WTC11 (cell line): Measurements from ENCODE around the gene CREBRF. TPM values are rescaled to one million over a fixed set of nuclear protein-coding genes. Genes with fewer than 3 reads are reported as not detected.

ENCODE experiments used
- ATAC-seq: fragments of 200-7000 bp; cut with Tn5 transposase; 2 replicates; pipeline ENCODE4 v1.10.0; 2021; ENCODE audit warnings: mild to moderate bottlenecking, moderate library complexity
- CTCF ChIA-PET: fragments of 300-600 bp; sonication (Branson Sonifier 250); formaldehyde crosslinking; loops from one replicate; lab custom pipeline; 2021; ENCODE audit warnings: antibody characterized with exemption; lab: Charles Lee
- POLR2A ChIA-PET: fragments of 350-600 bp; sonication (Branson Sonifier 250); formaldehyde crosslinking; loops from one replicate; lab custom pipeline; 2021; ENCODE audit warnings: antibody characterized with exemption; lab: Charles Lee
- DNase-seq: peaks from one replicate; pipeline ENCODE4 v3.0.0; 2021; ENCODE audit warnings: low spot score
- H3K27ac Mint-ChIP-seq: 2 replicates; pipeline ENCODE4 v1.8.0; 2021; ENCODE audit warnings: mixed read lengths
- H3K27me3 Mint-ChIP-seq: 2 replicates; pipeline ENCODE4 v1.8.0; 2021; ENCODE audit warnings: low read depth, mild to moderate bottlenecking, moderate library complexity, mixed read lengths
- H3K36me3 Mint-ChIP-seq: 2 replicates; pipeline ENCODE4 v1.8.0; 2021; ENCODE audit warnings: mixed read lengths
- H3K4me1 Mint-ChIP-seq: 2 replicates; pipeline ENCODE4 v1.8.0; 2022; ENCODE audit warnings: mixed read lengths
- H3K4me3 Mint-ChIP-seq: 2 replicates; pipeline ENCODE4 v1.8.0; 2021; ENCODE audit warnings: mild to moderate bottlenecking, moderate library complexity, mixed read lengths
- H3K9me3 Mint-ChIP-seq: 2 replicates; pipeline ENCODE4 v1.8.0; 2021; ENCODE audit warnings: mixed read lengths
- CBFB ChIP-seq: sonication (generic); formaldehyde crosslinking; IDR thresholded peaks from 2 replicates; pipeline ENCODE4 v1.8.1; 2022; ENCODE audit warnings: mild to moderate bottlenecking, low read depth, missing genetic modification reagents
- CREB1 ChIP-seq: sonication (generic); formaldehyde crosslinking; IDR thresholded peaks from 2 replicates; pipeline ENCODE4 v1.8.0; 2023; ENCODE audit warnings: mild to moderate bottlenecking, missing genetic modification reagents
- CTCF ChIP-seq: fragments of 200-600 bp; IDR thresholded peaks from 2 replicates; pipeline ENCODE4 v1.8.0; 2022; ENCODE audit warnings: antibody characterized with exemption
- FOXP1 ChIP-seq: sonication (generic); formaldehyde crosslinking; IDR thresholded peaks from 2 replicates; pipeline ENCODE4 v1.8.0; 2022; ENCODE audit warnings: missing genetic modification reagents, mild to moderate bottlenecking, moderate library complexity, borderline replicate concordance
- GRHL2 ChIP-seq: fragments of 250-450 bp; sonication (Bioruptor Pico); IDR thresholded peaks from 2 replicates; pipeline ENCODE4 v1.8.0; 2022; ENCODE audit warnings: mild to moderate bottlenecking, moderate library complexity; ENCODE audit not compliant: insufficient replicate concordance, severe bottlenecking
- GTF2I ChIP-seq: fragments of 250-450 bp; sonication (Bioruptor Pico); conservative IDR thresholded peaks from 2 replicates; pipeline ENCODE4 v1.4.0; 2021; ENCODE audit warnings: mild to moderate bottlenecking
- KAT7 ChIP-seq: sonication (generic); formaldehyde crosslinking; IDR thresholded peaks from 2 replicates; pipeline ENCODE4 v1.8.1; 2023; ENCODE audit warnings: missing genetic modification reagents, mild to moderate bottlenecking, borderline replicate concordance
- MYBL2 ChIP-seq: sonication (generic); formaldehyde crosslinking; IDR thresholded peaks from 2 replicates; pipeline ENCODE4 v1.8.1; 2023; ENCODE audit warnings: mild to moderate bottlenecking, moderate library complexity, missing genetic modification reagents
- NFATC4 ChIP-seq: fragments of 250-450 bp; sonication (Bioruptor Pico); IDR thresholded peaks from 2 replicates; pipeline ENCODE4 v1.9.0; 2021; ENCODE audit warnings: mild to moderate bottlenecking
- NR3C1 ChIP-seq: sonication (generic); formaldehyde crosslinking; conservative IDR thresholded peaks from 2 replicates; pipeline ENCODE4 v1.8.1; 2023; ENCODE audit warnings: low read depth, mild to moderate bottlenecking, missing genetic modification reagents
- SMAD3 ChIP-seq: sonication (generic); formaldehyde crosslinking; IDR thresholded peaks from 2 replicates; pipeline ENCODE4 v1.8.0; 2022; ENCODE audit warnings: missing genetic modification reagents, mild to moderate bottlenecking, borderline replicate concordance
- TP53 ChIP-seq: sonication (generic); formaldehyde crosslinking; IDR thresholded peaks from 2 replicates; pipeline ENCODE4 v1.8.1; 2023; ENCODE audit warnings: mild to moderate bottlenecking, missing genetic modification reagents
- ZNF121 ChIP-seq: sonication (generic); formaldehyde crosslinking; IDR thresholded peaks from 2 replicates; pipeline ENCODE4 v1.8.0; 2023; ENCODE audit warnings: missing genetic modification reagents
- ZNF281 ChIP-seq: sonication (generic); formaldehyde crosslinking; IDR thresholded peaks from 2 replicates; pipeline ENCODE4 v1.8.0; 2023; ENCODE audit warnings: mild to moderate bottlenecking, missing genetic modification reagents
- ZNF317 ChIP-seq: sonication (generic); formaldehyde crosslinking; IDR thresholded peaks from 2 replicates; pipeline ENCODE4 v1.8.1; 2023; ENCODE audit warnings: low read depth, mild to moderate bottlenecking, moderate library complexity, missing genetic modification reagents, borderline replicate concordance
- ZNF396 ChIP-seq: fragments of 250-450 bp; sonication (Bioruptor Pico); IDR thresholded peaks from 2 replicates; pipeline ENCODE4 v1.8.0; 2021; ENCODE audit warnings: mild to moderate bottlenecking, moderate library complexity, borderline replicate concordance
- total RNA-seq: library from RNA; stranded (reverse); gene quantifications from 3 replicates; pipeline ENCODE4 v1.2.3, GENCODE V29; 2021
- TF ChIP-seq, protein P1 (sequence below): fragments of 250-450 bp; sonication (Bioruptor Pico); IDR thresholded peaks from 2 replicates; pipeline ENCODE4 v1.8.0; 2021; ENCODE audit warnings: mild to moderate bottlenecking
- TF ChIP-seq, protein P2 (sequence below): sonication (generic); formaldehyde crosslinking; IDR thresholded peaks from 2 replicates; pipeline ENCODE4 v1.8.0; 2022; ENCODE audit warnings: mild to moderate bottlenecking, missing genetic modification reagents
- TF ChIP-seq, protein P3 (sequence below): fragments of 250-450 bp; sonication (Bioruptor Pico); IDR thresholded peaks from 2 replicates; pipeline ENCODE4 v1.9.0; 2021; ENCODE audit warnings: mild to moderate bottlenecking, borderline replicate concordance

CREBRF gene
- total RNA-seq, 1 experiment from 2014 or later: 5.7 TPM

GRCh38 chr5:173055722-173055982 lies 500 bp upstream of the CREBRF start (continued):
- no peak for TF ChIP-seq ZNF281
- TF ChIP-seq, all 79 proteins: peak for 0

DNA sequence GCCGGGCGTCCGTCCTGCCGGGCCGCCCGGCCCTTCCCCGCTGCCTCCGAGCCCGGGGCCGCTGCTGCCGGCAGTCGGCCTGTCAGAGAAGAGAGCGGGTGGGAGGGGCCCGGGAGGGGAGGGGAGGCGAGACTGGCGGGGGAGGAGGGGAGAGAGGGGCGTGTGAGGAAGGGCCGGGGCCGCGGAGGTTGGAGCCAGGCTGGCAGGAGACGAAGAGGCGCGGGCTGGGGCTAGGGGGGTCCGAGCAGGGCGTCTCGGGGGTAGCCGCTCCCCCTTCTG lies 570 bp downstream of the CREBRF start:
- ChIA-PET CTCF (interaction anchor here (0.6 to 3.0 kb wide), 19 partner anchors 8 to 350 kb away, joined by 3 to 28 read pairs (median 4); partner anchors contain the start of genes ATP6V0E1 and BNIP1), POLR2A (interaction anchor here (0.6 to 1.5 kb wide), 4 partner anchors 12 to 286 kb away, joined by 3 to 14 read pairs (median 4); partner anchors contain the start of genes ATP6V0E1 and DUSP1)
- H3K4me3 Mint-ChIP-seq: peak overlapping the region; percentile 93
- DNase-seq (no peak), ATAC-seq (peak; percentile 23)
- H3K4me1 Mint-ChIP-seq: peaks cover 14% of the 10 kb centered on the region
- no peak overlapping the region for H3K27ac Mint-ChIP-seq
- no peaks in the 10 kb centered on the region for H3K27me3 Mint-ChIP-seq
- H3K36me3 Mint-ChIP-seq: no peaks in the 10 kb centered on the region
- H3K9me3 Mint-ChIP-seq: no peaks in the 10 kb centered on the region
- no peak for TF ChIP-seq FOXP1
- TF ChIP-seq KAT7 (CRISPR knock-in tag): no peak
- TF ChIP-seq, protein P1, sequence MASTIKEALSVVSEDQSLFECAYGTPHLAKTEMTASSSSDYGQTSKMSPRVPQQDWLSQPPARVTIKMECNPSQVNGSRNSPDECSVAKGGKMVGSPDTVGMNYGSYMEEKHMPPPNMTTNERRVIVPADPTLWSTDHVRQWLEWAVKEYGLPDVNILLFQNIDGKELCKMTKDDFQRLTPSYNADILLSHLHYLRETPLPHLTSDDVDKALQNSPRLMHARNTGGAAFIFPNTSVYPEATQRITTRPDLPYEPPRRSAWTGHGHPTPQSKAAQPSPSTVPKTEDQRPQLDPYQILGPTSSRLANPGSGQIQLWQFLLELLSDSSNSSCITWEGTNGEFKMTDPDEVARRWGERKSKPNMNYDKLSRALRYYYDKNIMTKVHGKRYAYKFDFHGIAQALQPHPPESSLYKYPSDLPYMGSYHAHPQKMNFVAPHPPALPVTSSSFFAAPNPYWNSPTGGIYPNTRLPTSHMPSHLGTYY (CRISPR knock-in tag): no peak
- no peak for TF ChIP-seq NR3C1 (CRISPR knock-in tag)
- no peak for TF ChIP-seq TP53
- TF ChIP-seq SMAD3 (CRISPR knock-in tag): no peak
- no peak for TF ChIP-seq ZNF317 (CRISPR knock-in tag)
- TF ChIP-seq ZNF121: no peak
- TF ChIP-seq, protein P2, sequence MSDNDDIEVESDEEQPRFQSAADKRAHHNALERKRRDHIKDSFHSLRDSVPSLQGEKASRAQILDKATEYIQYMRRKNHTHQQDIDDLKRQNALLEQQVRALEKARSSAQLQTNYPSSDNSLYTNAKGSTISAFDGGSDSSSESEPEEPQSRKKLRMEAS (CRISPR knock-in tag): no peak
- TF ChIP-seq GRHL2: no peak
- TF ChIP-seq GTF2I: no peak
- TF ChIP-seq NFATC4: no peak
- TF ChIP-seq CBFB (CRISPR knock-in tag): no peak
- no peak for TF ChIP-seq CTCF
- TF ChIP-seq, protein P3, sequence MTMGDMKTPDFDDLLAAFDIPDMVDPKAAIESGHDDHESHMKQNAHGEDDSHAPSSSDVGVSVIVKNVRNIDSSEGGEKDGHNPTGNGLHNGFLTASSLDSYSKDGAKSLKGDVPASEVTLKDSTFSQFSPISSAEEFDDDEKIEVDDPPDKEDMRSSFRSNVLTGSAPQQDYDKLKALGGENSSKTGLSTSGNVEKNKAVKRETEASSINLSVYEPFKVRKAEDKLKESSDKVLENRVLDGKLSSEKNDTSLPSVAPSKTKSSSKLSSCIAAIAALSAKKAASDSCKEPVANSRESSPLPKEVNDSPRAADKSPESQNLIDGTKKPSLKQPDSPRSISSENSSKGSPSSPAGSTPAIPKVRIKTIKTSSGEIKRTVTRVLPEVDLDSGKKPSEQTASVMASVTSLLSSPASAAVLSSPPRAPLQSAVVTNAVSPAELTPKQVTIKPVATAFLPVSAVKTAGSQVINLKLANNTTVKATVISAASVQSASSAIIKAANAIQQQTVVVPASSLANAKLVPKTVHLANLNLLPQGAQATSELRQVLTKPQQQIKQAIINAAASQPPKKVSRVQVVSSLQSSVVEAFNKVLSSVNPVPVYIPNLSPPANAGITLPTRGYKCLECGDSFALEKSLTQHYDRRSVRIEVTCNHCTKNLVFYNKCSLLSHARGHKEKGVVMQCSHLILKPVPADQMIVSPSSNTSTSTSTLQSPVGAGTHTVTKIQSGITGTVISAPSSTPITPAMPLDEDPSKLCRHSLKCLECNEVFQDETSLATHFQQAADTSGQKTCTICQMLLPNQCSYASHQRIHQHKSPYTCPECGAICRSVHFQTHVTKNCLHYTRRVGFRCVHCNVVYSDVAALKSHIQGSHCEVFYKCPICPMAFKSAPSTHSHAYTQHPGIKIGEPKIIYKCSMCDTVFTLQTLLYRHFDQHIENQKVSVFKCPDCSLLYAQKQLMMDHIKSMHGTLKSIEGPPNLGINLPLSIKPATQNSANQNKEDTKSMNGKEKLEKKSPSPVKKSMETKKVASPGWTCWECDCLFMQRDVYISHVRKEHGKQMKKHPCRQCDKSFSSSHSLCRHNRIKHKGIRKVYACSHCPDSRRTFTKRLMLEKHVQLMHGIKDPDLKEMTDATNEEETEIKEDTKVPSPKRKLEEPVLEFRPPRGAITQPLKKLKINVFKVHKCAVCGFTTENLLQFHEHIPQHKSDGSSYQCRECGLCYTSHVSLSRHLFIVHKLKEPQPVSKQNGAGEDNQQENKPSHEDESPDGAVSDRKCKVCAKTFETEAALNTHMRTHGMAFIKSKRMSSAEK (CRISPR knock-in tag): no peak
- TF ChIP-seq MYBL2: no peak
- no peak for TF ChIP-seq ZNF396 (CRISPR knock-in tag)
- no peak for TF ChIP-seq CREB1 (CRISPR knock-in tag)
